Activated naive CD4-positive, alpha-beta T cell treated with anti-CD3 and anti-CD28 coated beads, Interleukin-2, amount 10 ng/mL, durations not matched to agents 7 days and 5 days (primary cell): ENCODE measurements around the gene CAMSAP2.

Source experiments
- CTCF ChIA-PET: fragments of 350-600 bp; sonication (Branson Sonifier 250); formaldehyde crosslinking; loops from one replicate; lab custom pipeline; 2021; ENCODE audit warnings: antibody characterized with exemption; lab: Charles Lee
- DNase-seq: peaks from one replicate; pipeline ENCODE4 v3.0.0-alpha.2; 2020
- H3K27ac Mint-ChIP-seq: one replicate; pipeline ENCODE4 v1.8.0; 2021; ENCODE audit warnings: mild to moderate bottlenecking, moderate library complexity, mixed read lengths
- H3K27me3 Mint-ChIP-seq: one replicate; pipeline ENCODE4 v1.8.0; 2021; ENCODE audit warnings: mild to moderate bottlenecking, mixed read lengths
- H3K36me3 Mint-ChIP-seq: one replicate; pipeline ENCODE4 v1.8.0; 2021; ENCODE audit warnings: mixed read lengths
- H3K4me1 Mint-ChIP-seq: one replicate; pipeline ENCODE4 v1.8.0; 2021; ENCODE audit warnings: mixed read lengths
- H3K4me3 Mint-ChIP-seq: one replicate; pipeline ENCODE4 v1.8.0; 2021; ENCODE audit warnings: mild to moderate bottlenecking, moderate library complexity, mixed read lengths
- H3K9me3 Mint-ChIP-seq: one replicate; pipeline ENCODE4 v1.8.0; 2021; ENCODE audit warnings: mixed read lengths

Gene CAMSAP2

DNA sequence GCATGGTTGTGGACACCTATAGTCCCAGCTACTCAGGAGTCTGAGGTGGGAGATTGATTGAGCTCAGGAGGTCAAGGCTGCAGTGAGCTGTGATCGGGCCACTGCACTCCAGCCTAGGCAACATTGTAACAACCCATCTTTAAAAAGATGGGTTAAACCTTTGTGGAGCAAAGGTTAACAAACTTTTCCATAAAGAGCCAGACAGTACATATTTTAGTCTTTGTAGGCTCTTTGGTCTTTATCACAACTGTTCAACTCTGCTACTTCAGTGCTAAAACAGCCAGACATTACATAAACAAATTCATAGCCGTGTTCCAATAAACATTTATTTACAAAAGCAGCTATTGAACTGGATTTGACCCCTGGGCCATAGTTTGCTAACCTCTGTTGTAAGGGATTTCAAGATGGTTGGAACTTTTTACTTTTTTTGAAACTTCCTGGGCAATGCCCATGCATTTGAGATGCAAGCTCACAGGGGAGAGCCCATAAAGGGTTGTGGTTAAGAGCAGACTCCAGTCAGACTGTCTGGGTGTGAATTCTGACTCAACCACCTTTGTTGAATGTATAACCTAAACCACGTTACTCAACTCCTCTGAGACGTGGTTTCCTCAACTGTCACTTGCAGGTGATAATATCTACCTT, 166.8 kb downstream of the CAMSAP2 start:
- H3K4me3 Mint-ChIP-seq, result no peak overlapping the region
- no peaks in the 10 kb centered on the region for H3K9me3 Mint-ChIP-seq
- H3K27ac Mint-ChIP-seq, result no peak overlapping the region
- H3K27me3 Mint-ChIP-seq, result peaks cover 53% of the 10 kb centered on the region
- DNase-seq, result peak; percentile 44
- no peaks in the 10 kb centered on the region for H3K36me3 Mint-ChIP-seq
- peaks cover 18% of the 10 kb centered on the region for H3K4me1 Mint-ChIP-seq
- CTCF ChIA-PET, result interaction anchor here (1.4 kb wide), 1 partner anchor 14 kb away, joined by 4 read pairs; no protein-coding TSS in a partner anchor

DNA sequence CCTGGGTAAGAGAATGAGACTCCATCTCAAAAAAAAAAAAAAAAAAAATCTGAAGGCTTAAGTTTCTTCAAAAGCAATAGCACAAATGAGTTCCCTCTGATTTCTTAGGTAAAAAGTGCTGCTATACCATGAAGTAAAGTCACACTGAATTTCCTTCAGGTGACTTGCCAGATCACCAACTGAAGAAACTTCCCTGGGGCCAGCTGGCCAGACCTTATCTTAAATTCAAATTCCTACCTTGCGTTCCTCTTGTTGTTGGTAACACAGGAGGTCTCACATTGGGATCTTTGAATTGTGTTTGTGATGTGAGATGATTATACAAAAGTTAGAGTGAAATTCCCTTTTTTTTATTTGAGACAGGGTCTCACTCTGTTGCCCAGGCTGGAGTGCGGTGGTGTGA, 167.8 kb downstream of the CAMSAP2 start:
- no peaks in the 10 kb centered on the region for H3K9me3 Mint-ChIP-seq
- no peak overlapping the region for H3K4me3 Mint-ChIP-seq
- H3K36me3 Mint-ChIP-seq, result no peaks in the 10 kb centered on the region
- CTCF ChIA-PET, result interaction anchor here (0.9 kb wide), 1 partner anchor 18 kb away, joined by 5 read pairs; no protein-coding TSS in a partner anchor
- no peak overlapping the region for H3K27ac Mint-ChIP-seq
- H3K4me1 Mint-ChIP-seq, result peaks cover 18% of the 10 kb centered on the region
- no peak for DNase-seq
- H3K27me3 Mint-ChIP-seq, result peaks cover 48% of the 10 kb centered on the region

DNA sequence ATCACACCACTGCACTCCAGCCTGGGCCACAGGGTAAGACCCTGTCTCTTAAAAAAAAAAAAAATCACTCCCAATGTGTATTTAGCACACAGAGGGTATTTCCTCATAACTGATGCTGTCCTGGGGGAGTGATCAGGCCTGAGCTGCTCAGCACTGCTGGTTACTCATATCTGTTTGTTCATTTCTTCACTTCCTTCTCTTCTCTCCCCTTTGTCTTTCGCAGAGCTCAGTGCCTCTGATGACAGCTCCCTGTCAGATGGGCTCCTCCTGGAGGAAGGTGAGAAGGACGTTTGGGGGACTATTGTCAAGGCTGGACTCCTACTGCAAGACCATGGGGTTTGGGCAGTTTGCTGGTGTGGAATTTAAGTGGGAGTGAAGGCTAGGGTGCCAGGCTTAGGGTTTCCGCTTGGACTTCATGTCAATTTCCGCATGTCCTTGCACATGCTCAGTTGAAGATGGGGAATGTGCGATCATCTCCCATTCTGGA, 169.0 kb downstream of the CAMSAP2 start:
- no peak overlapping the region for H3K4me3 Mint-ChIP-seq
- no peak overlapping the region for H3K27ac Mint-ChIP-seq
- CTCF ChIA-PET, result no interaction called here
- peaks cover 44% of the 10 kb centered on the region for H3K27me3 Mint-ChIP-seq
- H3K36me3 Mint-ChIP-seq, result no peaks in the 10 kb centered on the region
- peaks cover 18% of the 10 kb centered on the region for H3K4me1 Mint-ChIP-seq
- DNase-seq, result no peak
- no peaks in the 10 kb centered on the region for H3K9me3 Mint-ChIP-seq

DNA sequence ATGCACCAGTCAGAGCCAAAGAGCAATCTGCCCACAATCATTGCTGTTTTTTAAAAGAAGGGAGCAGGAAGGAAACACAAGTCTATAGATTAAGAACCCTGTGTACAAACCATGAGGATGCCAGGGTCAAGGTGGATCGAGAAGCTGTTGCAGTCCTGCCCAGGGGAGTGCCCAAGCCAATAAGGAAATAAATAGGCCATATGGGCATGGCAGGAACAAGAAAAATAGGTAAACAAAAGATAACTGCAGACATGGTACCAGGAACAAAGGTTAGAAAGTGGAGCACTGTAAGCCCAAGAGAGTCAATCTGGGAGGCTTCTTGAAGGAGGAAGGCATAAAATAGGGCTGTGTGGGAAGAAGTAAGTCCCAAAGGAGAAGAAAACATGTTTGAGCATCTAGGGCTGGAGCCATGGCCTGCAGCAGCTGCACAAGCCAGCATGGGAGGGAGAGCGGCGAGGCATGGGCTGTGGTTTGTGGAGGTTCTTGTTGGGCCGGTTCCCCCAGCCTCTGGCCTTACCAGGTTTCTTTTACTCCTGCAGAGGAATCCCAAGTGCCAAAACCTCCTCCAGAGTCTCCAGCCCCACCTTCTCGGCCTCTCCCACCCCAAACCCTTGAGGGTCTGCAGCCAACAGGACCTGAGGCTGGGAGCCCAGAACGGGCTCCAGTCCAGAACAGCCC, 169.6 kb downstream of the CAMSAP2 start:
- CTCF ChIA-PET, result no interaction called here
- Mint-ChIP-seq H3K4me3 (no peak overlapping the region), H3K27ac (no peak overlapping the region)

DNA sequence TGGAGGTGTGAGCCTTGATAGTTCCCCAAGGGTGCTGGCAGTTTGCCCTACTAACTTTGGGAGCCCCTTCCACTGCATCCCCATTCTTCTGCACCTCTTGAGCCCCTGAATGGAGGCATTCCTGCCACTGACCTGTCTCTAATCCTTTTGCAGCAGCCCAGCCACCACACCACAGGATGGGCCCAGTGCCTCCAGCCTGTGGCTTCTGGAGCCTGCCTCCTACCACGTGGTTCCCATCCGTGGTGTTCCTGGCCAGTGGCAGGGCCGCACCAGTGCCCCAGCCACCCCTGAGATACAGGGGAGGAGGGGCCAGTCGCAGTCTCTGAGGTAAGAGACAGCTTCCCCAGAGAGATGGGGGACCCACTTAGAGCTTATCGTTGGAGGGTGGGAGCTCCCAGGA, 170.4 kb downstream of the CAMSAP2 start:
- Mint-ChIP-seq H3K9me3 (no peaks in the 10 kb centered on the region), H3K27me3 (peaks cover 46% of the 10 kb centered on the region), H3K4me1 (peaks cover 18% of the 10 kb centered on the region), H3K27ac (no peak overlapping the region), H3K4me3 (no peak overlapping the region), H3K36me3 (no peaks in the 10 kb centered on the region)
- no peak for DNase-seq
- CTCF ChIA-PET, result no interaction called here

More for the DNA sequence above, 169.6 kb downstream of the CAMSAP2 start:
- DNase-seq, result no peak
- Mint-ChIP-seq H3K4me1 (peaks cover 18% of the 10 kb centered on the region), H3K27me3 (peaks cover 44% of the 10 kb centered on the region), H3K9me3 (no peaks in the 10 kb centered on the region), H3K36me3 (no peaks in the 10 kb centered on the region)

DNA sequence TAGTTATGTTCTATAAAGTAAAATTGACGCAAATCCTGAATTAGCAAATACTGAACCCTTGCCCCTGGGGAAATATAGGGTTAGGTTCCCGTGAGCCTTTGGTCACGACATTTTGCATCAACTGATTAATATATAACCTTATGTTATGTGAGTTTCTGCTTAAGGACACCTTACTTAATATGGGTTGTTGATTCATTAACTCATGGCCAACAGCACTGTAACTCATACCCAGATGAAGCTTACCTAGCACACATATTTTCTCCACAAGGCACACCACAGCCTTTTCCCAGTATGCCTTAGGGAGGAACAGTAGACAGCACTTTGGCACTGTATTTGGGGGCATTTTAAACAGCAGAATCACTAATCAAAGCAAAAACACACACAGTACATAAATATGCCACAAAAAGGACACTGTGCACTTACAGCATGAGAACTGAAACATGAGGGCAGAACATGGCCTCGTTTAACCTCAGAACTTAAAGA, 171.1 kb downstream of the CAMSAP2 start:
- CTCF ChIA-PET, result no interaction called here
- H3K36me3 Mint-ChIP-seq, result no peaks in the 10 kb centered on the region
- no peak for DNase-seq
- H3K4me1 Mint-ChIP-seq, result peaks cover 16% of the 10 kb centered on the region
- H3K9me3 Mint-ChIP-seq, result no peaks in the 10 kb centered on the region
- H3K27me3 Mint-ChIP-seq, result peaks cover 40% of the 10 kb centered on the region
- H3K27ac Mint-ChIP-seq, result no peak overlapping the region
- H3K4me3 Mint-ChIP-seq, result no peak overlapping the region
